Measurements from ENCODE around the gene GPX2.

DNA sequence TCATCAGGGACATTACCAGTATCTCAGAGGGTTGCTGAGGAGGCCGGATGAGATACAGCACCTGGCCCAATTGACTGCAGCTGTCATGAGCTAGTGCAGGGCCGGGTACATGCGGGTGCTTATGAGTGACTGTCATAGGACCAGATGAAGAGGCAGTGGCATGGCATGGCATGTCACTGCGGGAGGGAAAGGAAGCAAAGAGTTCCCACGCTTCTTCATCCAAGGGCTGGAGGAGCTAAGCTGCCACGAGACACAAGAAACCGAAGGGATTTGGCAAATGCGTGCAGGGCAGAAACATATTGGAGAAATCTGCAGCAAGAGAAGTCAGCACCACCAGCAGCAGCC lies 10.7 kb upstream of the GPX2 start:
- no peak for TF ChIP-seq POLR2A (IDR thresholded peaks at IDR 0.05)
- TF ChIP-seq, protein P1, sequence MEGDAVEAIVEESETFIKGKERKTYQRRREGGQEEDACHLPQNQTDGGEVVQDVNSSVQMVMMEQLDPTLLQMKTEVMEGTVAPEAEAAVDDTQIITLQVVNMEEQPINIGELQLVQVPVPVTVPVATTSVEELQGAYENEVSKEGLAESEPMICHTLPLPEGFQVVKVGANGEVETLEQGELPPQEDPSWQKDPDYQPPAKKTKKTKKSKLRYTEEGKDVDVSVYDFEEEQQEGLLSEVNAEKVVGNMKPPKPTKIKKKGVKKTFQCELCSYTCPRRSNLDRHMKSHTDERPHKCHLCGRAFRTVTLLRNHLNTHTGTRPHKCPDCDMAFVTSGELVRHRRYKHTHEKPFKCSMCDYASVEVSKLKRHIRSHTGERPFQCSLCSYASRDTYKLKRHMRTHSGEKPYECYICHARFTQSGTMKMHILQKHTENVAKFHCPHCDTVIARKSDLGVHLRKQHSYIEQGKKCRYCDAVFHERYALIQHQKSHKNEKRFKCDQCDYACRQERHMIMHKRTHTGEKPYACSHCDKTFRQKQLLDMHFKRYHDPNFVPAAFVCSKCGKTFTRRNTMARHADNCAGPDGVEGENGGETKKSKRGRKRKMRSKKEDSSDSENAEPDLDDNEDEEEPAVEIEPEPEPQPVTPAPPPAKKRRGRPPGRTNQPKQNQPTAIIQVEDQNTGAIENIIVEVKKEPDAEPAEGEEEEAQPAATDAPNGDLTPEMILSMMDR (IDR thresholded peaks at IDR 0.05 in 4 of 5, conservative IDR thresholded peaks at IDR 0.05 in 1 of 5): no peak

Data from gastrocnemius medialis (tissue), 4 donors.